ENCODE results near the gene DLK2. TPM values are rescaled to one million over a fixed set of nuclear protein-coding genes. Genes with fewer than 3 reads are reported as not detected.
A peak's percentile ranks its signal among the peaks of the same experiment; 100 is the strongest.

The DLK2 gene
- total and polyA plus RNA-seq, 2 of the 13 experiments (the other 11 are each of a cell fraction or from before 2014, with no cell fraction given) = 1.2 to 3.8 TPM

DNA sequence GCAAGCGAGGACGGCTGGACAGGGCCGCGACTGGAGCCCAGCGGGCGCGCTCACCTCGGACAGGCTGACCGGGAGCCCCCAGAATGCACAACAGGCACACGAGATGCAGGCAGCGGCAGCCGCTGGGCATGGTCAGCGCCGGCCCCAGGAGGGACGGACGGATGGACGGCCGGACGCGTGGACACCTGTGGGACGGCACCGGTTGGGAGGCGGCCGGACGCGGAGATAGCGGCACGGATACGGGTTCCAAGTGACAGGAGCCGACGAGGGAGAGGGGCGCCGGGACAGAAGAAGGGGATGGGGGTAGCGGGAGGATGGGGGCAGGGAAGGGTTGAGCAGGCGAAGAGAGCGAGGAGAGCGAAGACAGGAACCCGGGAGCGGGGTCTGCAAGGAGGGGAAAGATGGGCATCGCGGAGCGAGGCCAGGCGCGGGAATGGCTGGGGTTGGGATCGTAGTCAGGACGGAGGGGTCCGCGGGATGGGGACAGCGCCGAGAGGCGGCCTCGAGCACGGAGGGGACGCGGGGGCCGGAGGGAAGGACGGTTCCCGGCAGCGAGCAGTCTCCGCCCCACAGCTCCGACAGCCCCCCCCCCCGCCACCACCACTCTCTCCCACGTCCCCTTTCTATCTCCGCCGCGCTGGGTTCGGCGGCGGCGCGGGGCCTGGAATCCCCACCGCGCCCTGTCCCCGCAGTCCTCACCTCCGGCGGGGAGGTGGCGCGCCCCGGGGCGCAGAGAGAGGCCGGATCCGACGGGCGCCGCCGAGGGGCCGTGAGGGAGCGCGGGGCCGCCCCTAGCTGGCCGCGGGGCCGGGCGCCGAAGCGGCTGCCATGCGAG, 435 bp downstream of the DLK2 start (continued):
- TF ChIP-seq CENPX (CRISPR knock-in tag; IDR thresholded peaks at IDR 0.05) = no peak
- TF ChIP-seq RXRA (CRISPR knock-in tag; IDR thresholded peaks at IDR 0.05) = peak; percentile 11
- no peak for TF ChIP-seq SNRNP70 (IDR thresholded peaks at IDR 0.05; ENCODE audit: low read depth, low read length)
- TF ChIP-seq, protein P1, sequence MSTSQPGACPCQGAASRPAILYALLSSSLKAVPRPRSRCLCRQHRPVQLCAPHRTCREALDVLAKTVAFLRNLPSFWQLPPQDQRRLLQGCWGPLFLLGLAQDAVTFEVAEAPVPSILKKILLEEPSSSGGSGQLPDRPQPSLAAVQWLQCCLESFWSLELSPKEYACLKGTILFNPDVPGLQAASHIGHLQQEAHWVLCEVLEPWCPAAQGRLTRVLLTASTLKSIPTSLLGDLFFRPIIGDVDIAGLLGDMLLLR (CRISPR knock-in tag; IDR thresholded peaks at IDR 0.05) = no peak; the same call in 1 of the 2 replicates
- TF ChIP-seq ZNF614 (CRISPR knock-in tag; IDR thresholded peaks at IDR 0.05; ENCODE audit: borderline replicate concordance) = peak; percentile 52; the same call in 1 of the 2 replicates
- TF ChIP-seq ZNF33A (CRISPR knock-in tag; IDR thresholded peaks at IDR 0.05; ENCODE audit: borderline replicate concordance) = no peak
- peak; percentile 84; the same call in 1 of the 2 replicates for TF ChIP-seq ZNF572 (CRISPR knock-in tag; IDR thresholded peaks at IDR 0.05)
- TF ChIP-seq, protein P2, sequence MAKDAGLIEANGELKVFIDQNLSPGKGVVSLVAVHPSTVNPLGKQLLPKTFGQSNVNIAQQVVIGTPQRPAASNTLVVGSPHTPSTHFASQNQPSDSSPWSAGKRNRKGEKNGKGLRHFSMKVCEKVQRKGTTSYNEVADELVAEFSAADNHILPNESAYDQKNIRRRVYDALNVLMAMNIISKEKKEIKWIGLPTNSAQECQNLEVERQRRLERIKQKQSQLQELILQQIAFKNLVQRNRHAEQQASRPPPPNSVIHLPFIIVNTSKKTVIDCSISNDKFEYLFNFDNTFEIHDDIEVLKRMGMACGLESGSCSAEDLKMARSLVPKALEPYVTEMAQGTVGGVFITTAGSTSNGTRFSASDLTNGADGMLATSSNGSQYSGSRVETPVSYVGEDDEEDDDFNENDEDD (CRISPR knock-in tag; IDR thresholded peaks at IDR 0.05; ENCODE audit: borderline replicate concordance) = peak; percentile 66; the same call in 1 of the 2 replicates
- no peak for TF ChIP-seq FOXA1 (IDR thresholded peaks at IDR 0.05)
- TF ChIP-seq FOXA1 (CRISPR knock-in tag; IDR thresholded peaks at IDR 0.05) = peak; percentile 43; the same call in 1 of the 2 replicates
- TF ChIP-seq ZNF563 (CRISPR knock-in tag; IDR thresholded peaks at IDR 0.05) = peak; percentile 84; the same call in 1 of the 2 replicates
- TF ChIP-seq TOPORS (CRISPR knock-in tag; IDR thresholded peaks at IDR 0.05) = no peak
- TF ChIP-seq SPEN (CRISPR knock-in tag; IDR thresholded peaks at IDR 0.05; ENCODE audit: low read depth) = peak; percentile 83
- TF ChIP-seq, protein P3, sequence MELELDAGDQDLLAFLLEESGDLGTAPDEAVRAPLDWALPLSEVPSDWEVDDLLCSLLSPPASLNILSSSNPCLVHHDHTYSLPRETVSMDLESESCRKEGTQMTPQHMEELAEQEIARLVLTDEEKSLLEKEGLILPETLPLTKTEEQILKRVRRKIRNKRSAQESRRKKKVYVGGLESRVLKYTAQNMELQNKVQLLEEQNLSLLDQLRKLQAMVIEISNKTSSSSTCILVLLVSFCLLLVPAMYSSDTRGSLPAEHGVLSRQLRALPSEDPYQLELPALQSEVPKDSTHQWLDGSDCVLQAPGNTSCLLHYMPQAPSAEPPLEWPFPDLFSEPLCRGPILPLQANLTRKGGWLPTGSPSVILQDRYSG (CRISPR knock-in tag; IDR thresholded peaks at IDR 0.05) = no peak
- TF ChIP-seq, protein P4, sequence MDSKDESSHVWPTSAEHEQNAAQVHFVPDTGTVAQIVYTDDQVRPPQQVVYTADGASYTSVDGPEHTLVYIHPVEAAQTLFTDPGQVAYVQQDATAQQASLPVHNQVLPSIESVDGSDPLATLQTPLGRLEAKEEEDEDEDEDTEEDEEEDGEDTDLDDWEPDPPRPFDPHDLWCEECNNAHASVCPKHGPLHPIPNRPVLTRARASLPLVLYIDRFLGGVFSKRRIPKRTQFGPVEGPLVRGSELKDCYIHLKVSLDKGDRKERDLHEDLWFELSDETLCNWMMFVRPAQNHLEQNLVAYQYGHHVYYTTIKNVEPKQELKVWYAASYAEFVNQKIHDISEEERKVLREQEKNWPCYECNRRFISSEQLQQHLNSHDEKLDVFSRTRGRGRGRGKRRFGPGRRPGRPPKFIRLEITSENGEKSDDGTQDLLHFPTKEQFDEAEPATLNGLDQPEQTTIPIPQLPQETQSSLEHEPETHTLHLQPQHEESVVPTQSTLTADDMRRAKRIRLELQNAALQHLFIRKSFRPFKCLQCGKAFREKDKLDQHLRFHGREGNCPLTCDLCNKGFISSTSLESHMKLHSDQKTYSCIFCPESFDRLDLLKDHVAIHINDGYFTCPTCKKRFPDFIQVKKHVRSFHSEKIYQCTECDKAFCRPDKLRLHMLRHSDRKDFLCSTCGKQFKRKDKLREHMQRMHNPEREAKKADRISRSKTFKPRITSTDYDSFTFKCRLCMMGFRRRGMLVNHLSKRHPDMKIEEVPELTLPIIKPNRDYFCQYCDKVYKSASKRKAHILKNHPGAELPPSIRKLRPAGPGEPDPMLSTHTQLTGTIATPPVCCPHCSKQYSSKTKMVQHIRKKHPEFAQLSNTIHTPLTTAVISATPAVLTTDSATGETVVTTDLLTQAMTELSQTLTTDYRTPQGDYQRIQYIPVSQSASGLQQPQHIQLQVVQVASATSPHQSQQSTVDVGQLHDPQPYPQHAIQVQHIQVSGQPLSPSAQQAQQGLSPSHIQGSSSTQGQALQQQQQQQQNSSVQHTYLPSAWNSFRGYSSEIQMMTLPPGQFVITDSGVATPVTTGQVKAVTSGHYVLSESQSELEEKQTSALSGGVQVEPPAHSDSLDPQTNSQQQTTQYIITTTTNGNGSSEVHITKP (CRISPR knock-in tag; IDR thresholded peaks at IDR 0.05; ENCODE audit: low read depth) = no peak
- peak in 1 of 2 experiments; percentile 33; a peak in 1 of 4 replicates for TF ChIP-seq POLR2A (IDR thresholded peaks at IDR 0.05; ENCODE audit: insufficient read depth in 1 of 2, low read depth in 2 of 2, low read length in 2 of 2)
- TF ChIP-seq KAT7 (CRISPR knock-in tag; IDR thresholded peaks at IDR 0.05; ENCODE audit: borderline replicate concordance) = peak; percentile 87; the same call in 1 of the 2 replicates
- TF ChIP-seq MAFF (IDR thresholded peaks at IDR 0.05; ENCODE audit: low read depth, low read length) = no peak
- TF ChIP-seq, protein P5, sequence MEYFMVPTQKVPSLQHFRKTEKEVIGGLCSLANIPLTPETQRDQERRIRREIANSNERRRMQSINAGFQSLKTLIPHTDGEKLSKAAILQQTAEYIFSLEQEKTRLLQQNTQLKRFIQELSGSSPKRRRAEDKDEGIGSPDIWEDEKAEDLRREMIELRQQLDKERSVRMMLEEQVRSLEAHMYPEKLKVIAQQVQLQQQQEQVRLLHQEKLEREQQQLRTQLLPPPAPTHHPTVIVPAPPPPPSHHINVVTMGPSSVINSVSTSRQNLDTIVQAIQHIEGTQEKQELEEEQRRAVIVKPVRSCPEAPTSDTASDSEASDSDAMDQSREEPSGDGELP (IDR thresholded peaks at IDR 0.05; ENCODE audit: borderline replicate concordance, low read depth) = no peak
- 0 out of 2 replicates have a peak, but pooled peaks have one; percentile 17 for TF ChIP-seq FOXK1 (CRISPR knock-in tag; IDR thresholded peaks at IDR 0.05; ENCODE audit: borderline replicate concordance, low read depth)
- no peak for TF ChIP-seq TCF7L2 (IDR thresholded peaks at IDR 0.05; ENCODE audit: low read depth, low read length)
- no peak for TF ChIP-seq ZNF720 (CRISPR knock-in tag; IDR thresholded peaks at IDR 0.05)
